SHP77 treated with DMSO at 0.1 percent for 48 hours (cell line): ENCODE measurements around the gene HIC1.

Experiments
- DNase-seq: peaks from one replicate; lab custom pipeline; 2025; lab: John Stamatoyannopoulos, UW

Gene HIC1

DNA sequence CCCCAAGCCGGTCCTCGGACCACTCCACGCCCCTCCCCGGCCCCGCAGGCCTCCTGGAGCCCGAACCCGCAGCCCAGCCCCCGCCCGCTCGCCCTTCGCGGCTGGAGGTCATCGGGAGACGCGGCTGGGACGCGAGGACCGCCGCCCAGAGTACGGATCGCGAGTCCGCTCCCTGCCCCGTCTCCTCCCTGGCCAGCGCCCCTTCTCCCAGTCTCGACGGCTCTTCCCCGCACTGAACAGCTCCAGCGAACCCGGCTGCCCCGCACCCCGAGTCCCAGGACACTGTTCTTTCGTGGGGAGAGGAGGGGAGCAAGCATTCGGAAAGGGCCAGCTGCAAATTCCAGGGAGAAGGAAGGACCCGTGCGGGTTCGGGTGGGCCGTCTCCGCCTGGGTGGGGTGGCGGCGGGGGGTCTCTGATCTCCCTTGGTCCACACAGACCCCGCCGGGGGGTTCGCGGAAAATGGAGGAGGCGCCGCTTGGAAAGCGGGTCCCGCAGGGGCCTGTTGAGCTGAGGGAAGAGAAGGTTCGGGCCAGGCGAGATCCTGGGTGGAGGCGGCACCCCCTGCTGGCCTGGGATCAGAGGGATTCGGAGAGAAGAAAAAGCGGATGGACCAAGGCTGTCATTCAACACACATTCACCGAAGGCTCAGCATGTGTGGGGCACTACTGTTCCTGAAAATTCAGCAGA is 29.1 kb upstream of the HIC1 start:
- DNase-seq = peak; percentile 39

DNA sequence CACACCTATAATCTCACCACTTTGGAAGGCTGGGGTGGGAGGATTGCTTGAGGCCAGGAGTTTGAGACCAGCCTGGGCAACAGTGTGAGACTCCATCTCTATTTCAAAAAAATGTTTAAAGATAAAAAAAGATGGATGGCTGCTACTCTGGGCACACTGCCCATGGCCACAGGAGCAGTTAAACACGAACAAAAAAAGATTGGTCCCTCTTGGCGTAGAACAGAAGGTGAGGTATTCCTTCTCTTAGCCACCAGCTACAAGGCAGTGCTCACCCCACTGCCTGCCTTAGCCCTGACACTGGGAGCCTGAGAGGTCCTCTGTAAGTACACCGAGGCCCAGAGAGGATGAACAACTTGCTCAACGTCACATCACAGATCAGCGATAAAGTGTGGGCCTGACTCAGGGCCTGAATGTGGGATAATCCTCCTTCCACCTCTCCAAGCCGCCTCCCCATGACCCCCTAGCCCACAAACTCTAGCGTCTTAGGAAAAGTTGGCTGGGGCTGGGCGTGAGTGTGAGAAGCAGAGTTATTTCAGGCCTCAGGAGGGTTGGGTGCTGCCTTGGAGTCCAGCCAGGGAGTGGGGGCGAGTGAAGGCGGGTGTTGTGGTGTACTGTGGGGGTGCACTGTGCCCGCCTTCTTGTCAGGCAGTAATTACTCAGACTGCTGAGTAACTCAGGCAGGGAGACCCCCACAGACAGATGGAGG is 27.2 kb upstream of the HIC1 start:
- DNase-seq = no peak

DNA sequence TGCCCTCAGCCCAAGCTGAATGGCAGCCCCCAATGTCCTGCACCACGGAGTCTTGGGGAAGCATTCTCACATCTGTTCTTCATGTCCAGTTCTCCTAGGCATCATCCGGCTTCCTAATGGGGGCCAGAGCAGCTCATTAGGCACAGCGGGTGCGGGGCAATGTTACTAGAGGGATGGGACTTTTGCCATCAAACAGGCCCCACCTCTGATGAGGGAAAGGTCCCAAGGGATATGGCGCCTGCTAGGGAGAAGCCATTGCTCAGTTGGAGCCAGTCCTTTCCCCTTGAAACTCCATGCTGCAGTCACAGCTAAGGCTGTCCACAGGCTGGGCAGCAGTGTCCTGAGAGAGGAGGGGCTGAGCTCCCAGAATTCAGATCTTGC is 26.7 kb upstream of the HIC1 start:
- DNase-seq = no peak

DNA sequence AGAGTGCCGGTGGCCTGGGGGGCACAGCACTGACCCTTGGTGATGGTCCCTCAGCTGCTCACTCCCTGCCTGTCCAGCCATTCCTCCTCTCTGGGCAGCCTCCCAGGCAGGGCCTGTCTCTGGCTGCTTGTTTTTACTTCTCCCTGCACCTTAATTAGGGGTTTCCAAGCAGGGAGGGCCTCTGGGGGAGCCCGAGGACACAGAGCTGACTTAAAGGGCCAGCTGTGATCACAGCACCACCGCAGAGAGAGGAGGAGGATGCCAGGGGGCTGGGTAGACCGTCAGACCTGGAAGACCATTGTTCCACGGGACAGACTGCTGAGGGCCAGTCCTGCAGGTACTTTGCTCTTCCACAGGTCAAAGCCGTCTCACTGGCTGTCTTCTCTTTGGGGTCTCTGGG is 26.2 kb upstream of the HIC1 start:
- DNase-seq = no peak

DNA sequence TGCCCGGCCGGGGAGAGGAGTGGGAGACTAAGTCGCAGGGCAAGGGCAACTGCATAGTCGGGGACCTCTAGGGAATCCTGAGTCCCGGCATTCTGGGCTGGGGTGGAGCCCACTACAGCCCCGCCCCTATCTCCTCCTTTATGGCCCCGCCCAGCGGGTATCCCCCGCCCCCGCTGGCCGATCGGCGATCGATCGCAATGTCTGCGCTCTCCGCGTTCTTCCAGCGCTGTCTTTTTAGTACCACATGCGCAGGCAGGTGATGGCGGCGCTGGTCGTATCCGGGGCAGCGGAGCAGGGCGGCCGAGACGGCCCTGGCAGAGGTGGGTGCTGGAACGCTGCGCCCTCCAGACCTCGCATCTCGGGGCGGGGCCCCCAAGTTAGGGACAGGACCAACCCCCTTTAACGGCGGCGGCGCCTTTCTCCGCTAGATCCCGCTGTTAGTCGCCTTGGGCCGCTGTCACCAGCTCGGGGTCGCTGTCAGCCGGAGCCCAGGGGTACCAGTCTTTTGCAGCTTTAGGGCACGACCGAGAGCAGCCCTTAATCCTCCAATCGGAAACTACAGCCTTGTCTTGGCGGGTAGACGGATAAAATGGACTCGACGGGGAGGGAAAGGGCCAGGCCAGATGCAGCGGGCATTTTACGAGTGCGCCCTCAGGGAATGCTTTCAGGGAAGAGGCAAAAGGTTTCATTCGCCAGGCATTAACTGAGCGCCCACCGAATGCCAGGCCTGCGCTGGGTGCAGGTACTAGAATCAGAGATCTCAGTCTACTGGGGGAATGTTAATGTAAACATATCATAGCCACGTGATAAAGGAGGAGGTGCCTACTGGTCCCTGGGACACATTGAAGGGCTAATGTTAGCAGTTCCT is 24.8 kb upstream of the HIC1 start, which contains the start of gene DPH1:
Gene DPH1, plus strand, starts transcription at position 243 of the 868 bp plus-strand sequence. Its CDS starts 17 bp downstream, at position 260.
- peak; percentile 86 for DNase-seq

DNA sequence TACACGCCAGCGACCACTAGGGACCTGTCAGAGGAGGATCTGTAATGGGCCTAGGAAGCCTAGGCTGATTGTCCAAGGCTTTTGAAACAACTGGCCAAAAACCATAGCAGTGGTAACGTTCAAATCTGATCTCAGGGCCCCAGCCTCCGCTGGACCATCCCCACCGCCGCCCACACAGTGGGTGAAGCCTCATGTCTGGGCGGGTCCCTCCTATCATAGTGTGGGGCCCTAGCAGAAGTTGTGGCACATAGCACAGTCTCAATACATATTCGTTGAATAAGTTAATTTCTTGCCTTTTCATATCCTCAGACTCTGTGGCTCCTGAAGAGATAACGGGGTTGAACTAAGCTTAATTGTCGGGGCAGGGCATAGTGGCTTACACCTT is 24.1 kb upstream of the HIC1 start:
- no peak for DNase-seq

DNA sequence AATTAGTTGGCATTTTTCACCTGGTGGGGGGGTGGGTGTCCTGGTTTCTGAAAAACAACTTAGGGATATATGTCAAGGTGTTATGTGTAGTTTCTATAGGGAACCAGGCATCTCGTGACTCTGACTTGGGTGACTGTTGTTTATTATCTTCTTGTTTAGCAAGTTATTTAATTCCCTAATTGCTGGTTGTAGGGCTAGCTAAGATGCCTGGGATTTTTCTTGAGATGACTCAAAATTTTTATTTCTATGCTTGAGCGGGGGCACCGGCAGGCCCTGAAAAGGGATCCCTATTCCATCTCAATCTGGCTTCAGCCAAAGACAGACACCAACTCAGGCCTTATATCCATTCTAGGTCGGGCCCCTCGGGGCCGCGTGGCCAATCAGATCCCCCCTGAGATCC is 21.8 kb upstream of the HIC1 start:
- no peak for DNase-seq

DNA sequence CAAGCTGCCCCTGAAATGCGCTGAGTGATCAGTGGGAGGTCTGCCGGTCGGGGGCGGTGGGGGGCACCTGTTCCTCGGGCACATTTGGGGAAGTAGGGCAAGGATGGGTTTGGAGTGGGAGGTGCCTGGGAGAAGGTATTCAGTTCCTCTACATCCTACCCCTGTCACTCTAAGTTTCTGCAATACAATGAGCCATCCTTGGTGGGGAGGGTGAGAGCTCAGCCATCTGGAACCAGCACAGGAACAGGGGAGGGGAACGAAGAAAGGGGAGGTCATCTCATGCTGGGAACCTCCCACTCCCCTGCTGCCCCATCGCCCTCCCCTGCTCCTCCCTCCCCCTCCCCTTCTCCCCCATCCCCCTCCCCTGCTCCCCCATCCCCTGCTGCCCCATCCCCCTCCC is 20.7 kb upstream of the HIC1 start:
- DNase-seq = no peak

DNA sequence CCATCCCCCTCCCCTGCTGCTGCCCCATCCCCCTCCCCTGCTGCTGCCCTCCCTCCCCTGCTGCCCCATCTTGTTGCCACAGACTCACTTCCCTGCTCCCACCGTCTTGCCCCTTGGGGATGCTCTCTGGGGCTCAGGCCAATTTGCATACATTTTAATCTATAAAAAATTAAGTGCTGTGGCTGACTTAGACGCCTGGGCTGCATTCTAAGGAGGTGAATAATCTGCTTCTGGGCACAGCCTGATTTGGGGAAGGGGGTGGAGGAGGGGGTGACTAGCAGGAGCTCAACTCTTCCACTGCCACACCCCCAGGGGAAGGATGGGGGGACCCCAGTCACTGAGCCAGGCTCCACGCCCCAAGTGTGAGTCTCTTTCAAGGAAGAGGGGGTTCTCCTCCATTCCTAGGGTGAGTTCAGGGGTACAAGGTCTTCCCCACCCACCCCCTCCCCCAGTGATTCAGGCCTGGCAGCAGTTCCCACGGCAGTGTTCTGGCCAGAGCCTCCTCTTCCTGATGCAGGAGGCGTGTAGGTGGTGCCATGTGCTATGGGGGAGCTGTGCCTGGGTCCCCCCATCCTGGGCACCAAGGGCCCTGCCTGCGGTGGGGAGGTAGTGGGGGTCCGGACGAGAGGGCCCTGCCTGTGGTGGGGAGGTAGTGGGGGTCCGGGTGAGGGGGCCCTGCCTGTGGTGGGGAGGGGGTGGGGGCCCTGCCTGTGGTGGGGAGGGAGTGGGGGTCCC is 19.9 kb upstream of the HIC1 start:
- DNase-seq = no peak

DNA sequence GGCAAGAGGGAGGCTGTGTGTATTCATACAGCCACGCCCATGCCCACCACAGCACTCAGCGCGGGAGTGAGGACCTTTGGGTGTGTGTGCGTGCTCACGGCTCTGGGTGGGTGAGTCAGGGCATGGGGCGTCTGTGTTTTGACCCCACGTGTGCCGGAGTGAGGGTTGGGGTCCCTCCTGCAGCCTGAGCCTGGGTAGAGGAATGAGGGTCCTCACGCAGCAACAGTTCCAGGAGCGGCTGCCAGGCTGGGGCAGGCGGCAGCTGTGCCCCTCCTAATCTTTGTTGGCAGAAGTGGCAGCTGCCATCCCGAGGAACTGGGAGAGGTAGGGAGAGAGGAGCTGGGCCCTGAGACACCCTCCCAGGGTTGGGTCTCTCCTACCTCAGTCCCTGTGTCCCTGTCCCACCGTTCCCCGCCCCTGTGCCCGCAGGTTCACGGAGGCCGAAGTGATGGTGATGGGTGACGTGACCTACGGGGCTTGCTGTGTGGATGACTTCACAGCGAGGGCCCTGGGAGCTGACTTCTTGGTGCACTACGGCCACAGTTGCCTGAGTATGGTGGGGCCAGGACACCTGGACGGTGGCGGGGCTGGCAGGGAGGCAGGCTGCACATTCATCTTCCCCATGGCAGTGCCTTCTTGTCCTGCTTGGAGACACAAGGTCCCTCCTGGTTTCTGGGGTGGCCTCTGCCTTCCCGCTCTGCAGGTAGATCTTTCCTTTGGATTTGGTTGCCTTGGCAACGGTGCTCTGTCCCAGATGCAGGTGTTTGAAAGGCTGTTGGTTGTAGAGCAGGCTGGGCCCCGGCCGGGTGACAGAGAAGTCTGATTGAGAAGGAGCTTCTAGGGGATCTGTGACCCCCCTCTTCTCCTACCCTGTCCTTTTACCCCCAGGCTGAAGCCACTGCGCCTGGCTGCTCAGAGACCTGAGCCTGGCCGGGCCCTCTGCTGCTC is 19.1 kb upstream of the HIC1 start:
- DNase-seq = no peak

DNA sequence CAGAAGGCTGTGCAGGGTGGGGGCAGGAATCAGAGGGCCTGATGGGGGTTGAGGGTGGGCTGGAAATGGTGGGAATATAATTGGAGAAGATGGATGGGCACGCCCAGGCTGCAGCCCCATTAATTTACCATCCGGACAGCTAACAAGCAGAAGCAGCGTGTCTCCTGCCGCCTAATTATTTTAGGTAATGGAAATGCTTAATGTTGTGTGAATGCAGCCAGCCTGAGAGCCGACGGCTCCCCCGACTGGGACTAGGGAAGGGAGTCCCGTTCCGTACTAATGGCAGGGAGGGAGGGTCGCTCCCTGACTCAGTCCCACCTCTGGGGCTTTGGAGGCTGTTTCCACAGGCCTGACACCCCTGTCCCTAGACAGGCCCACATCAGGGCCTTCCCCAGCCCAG is 17.7 kb upstream of the HIC1 start:
- no peak for DNase-seq

DNA sequence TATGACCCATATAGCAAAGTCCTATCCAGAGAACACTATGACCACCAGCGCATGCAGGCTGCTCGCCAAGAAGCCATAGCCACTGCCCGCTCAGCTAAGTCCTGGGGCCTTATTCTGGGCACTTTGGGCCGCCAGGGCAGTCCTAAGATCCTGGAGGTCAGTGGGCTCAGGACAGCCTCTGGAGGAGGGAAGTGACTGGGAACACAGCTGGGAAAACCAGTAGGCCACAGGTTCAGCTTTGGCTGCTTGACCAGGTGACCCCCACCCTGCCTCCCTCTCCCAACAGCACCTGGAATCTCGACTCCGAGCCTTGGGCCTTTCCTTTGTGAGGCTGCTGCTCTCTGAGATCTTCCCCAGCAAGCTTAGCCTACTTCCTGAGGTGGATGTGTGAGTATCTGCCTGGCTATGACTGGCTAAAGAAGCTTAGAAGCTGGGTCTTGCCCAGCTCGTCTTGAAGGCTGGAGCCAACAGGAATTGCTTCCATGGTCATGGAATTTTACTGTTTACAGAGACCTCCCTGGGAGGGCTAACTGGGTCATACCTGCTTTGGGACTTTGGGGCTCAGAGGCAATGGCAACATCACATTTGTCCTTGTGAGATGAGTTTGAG is 14.6 kb upstream of the HIC1 start:
- DNase-seq = no peak

DNA sequence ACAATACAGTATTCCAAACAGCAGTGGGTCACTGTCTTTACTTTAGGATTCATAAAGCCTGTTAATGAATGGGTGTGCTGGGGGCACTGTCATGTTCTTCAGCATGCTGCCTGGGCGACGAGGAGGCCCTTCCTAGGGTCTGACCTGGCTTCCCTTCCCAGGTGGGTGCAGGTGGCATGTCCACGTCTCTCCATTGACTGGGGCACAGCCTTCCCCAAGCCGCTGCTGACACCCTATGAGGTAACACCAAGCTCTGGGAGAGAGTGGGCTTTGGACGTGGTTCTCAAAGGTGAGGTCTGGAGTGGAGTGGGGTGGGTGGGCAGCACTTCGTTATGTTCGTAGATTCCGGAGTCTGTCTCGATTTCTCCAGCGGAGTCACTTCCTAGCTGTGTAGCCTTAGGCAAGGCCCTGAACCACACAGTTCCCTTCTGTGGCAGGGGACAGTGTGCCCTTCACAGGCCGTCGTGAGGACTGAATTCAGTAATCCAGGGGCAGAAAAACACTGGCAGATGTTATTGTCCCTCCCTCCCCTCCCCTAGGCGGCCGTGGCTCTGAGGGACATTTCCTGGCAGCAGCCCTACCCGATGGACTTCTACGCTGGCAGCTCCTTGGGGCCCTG is 13.9 kb upstream of the HIC1 start:
- peak; percentile 61 for DNase-seq

DNA sequence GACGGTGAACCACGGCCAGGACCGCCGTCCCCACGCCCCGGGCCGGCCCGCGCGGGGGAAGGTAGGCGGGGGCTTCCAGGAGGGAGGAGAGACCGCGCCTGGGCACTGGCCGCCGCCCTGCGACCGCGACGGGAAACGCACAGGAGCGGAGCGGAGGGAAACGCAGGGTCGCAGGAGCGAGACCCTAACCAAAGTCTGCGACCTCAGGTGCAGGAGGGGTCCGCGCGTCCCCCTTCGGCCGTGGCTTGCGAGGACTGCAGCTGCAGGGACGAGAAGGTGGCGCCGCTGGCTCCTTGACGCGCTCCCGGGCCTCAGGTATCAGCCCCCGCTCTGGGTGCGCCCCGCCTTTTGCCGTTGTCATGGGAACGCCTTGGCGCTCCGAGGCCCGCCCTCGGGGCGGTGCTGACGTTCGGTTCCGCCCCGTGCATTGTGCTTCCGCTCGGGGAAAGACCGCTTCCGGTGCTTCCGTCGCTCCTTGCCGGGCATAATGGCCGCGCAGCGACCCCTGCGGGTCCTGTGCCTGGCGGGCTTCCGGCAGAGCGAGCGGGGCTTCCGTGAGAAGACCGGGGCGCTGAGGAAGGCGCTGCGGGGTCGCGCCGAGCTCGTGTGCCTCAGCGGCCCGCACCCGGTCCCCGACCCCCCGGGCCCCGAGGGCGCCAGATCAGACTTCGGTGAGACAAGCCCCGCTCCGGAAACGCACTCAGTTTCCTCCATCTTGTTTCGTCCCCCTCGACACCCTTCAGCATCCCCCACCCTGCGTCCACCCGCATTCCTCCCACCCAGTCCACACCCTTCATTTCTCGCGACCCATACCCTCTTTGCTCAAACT is 13.1 kb upstream of the HIC1 start, which contains the start of gene OVCA2:
Gene OVCA2, plus strand, starts transcription at position 462 of the 829 bp plus-strand sequence. Its CDS starts 26 bp downstream, at position 488.
- DNase-seq = peak; percentile 96

DNA sequence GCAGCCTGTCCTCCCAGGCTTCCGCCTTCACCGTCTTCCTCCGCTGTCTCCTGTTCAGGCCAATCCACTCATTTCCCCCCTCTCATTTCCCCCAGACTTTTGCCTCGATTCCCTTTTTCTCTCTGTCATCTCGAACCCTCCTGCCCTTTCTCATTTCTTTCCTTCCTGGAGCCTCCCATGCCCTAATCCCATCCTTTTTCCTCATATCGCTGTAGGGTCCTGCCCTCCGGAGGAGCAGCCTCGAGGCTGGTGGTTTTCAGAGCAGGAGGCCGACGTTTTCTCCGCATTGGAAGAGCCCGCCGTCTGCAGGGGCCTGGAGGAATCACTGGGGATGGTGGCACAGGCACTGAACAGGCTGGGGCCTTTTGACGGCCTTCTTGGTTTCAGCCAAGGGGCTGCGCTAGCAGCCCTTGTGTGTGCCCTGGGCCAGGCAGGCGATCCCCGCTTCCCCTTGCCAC is 12.5 kb upstream of the HIC1 start:
- peak; percentile 30 for DNase-seq

DNA sequence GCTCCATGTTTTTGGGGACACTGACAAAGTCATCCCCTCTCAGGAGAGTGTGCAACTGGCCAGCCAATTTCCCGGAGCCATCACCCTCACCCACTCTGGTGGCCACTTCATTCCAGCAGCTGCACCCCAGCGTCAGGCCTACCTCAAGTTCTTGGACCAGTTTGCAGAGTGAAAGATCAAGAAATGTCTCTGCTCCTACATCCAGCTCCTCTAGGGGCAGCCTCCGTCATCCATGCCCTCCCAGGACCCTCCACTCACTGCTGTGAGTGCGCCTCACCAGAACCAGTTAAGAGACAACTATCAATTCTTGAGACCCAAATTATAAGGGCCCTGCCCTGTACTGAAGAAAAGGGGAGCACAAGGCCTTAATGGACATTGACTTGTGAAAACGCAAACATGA is 12.0 kb upstream of the HIC1 start:
- no peak for DNase-seq

DNA sequence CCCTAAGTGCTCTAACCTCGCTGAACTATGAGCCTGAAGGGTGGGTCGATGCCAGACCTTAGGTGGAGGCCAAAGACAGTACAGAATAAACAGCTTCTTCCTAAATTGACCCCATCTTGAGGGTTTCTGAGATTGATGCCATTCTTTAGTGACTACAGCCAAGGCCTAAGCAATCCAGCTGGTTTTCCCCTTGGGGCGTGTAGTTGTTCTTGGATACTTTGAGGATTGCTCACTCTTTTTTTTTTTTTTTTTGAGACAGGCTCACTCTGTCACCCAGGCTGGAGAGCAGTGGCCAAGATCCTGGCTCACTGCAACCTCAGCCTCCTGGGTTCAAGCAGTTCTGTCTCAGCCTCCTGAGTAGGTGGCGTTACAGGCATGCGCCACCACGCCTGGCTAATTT is 11.1 kb upstream of the HIC1 start:
- no peak for DNase-seq

DNA sequence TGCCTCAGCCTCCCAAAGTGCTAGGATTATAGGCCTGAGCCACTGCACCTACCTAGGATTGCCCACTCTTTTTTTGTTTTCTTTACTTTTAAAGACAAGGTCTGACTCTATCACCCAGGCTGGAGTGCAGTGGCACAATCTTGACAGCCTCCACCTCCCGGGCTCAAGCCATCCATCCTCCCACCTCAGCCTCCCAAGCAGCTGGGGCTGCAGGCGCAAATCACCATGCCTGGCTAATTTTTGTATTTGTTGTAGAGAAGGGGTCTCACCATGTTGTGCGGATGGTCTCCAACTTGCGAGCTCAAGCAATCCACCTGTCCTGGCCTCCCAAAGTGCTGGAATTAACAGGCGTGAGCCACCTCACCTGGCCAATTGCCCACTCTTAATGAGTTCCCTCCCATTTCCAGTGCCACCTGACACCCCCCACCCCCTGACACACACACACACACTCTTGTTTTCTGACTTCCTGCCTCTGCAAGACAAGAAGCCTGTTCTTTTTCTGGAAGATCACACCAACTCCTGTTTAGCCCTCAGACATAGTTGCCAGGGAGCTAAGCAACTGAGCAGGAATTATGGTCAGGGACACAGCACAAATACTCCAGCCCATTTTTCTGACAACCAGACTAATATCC is 10.5 kb upstream of the HIC1 start:
- DNase-seq = no peak
